ENCODE results near the gene CCDC17. TPM values are rescaled to one million over a fixed set of nuclear protein-coding genes. Genes with fewer than 3 reads are reported as not detected.

The CCDC17 gene
- total and polyA plus RNA-seq, 2 of the 8 experiments (the other 6 are each of a cell fraction or from before 2014, with no cell fraction given), result 0.95 to 2.0 TPM

- Histone ChIP-seq H3K23me2 (ENCODE audit: low read depth, low read length) (no peaks in the 10 kb centered on the region), H3K27ac (ENCODE audit: low read depth, low read length) (no peak overlapping the region), H2AFZ (ENCODE audit: low read length) (no peak overlapping the region), H2BK5ac (ENCODE audit: low read depth, low read length) (no peak overlapping the region), H3K9ac (replicated peaks in 1 of 4; ENCODE audit: extremely low read depth in 1 of 4, low read depth in 3 of 4, low read length in 3 of 4) (no peak overlapping the region), H3K4me2 (ENCODE audit: insufficient read depth in 1 of 2, low read depth in 2 of 2, low read length in 2 of 2) (no peak overlapping the region), H3K4me3 (ENCODE audit: extremely low read depth in 1 of 4, insufficient read depth in 2 of 4, low read depth in 3 of 4, low read length in 4 of 4) (no peak overlapping the region), H3K14ac (ENCODE audit: insufficient read length) (no peak overlapping the region), H2BK12ac (ENCODE audit: low read depth, low read length) (no peak overlapping the region), H3K18ac (ENCODE audit: extremely low read depth, low read length) (no peak overlapping the region), H2BK20ac (ENCODE audit: low read length) (no peak overlapping the region), H2BK15ac (ENCODE audit: low read length) (no peak overlapping the region), H3K56ac (replicated peaks; ENCODE audit: insufficient read length, low read depth, low read length) (no peak overlapping the region), H3K79me1 (ENCODE audit: low read depth, low read length) (no peaks in the 10 kb centered on the region), H3K27me3 (replicated peaks in 1 of 4; ENCODE audit: control insufficient read depth in 3 of 4, extremely low read depth in 1 of 4, insufficient read depth in 3 of 4, low read length in 3 of 4) (no peaks in the 10 kb centered on the region), H4K20me1 (replicated peaks in 1 of 2; ENCODE audit: control insufficient read depth in 1 of 2, insufficient read depth in 2 of 2, low read length in 2 of 2) (peaks cover 2 to 4% of the 10 kb centered on the region in 2 experiments), H3K4me1 (replicated peaks in 1 of 4; ENCODE audit: control insufficient read depth in 3 of 4, insufficient read depth in 4 of 4, low read length in 3 of 4) (no peaks in the 10 kb centered on the region), H2AK5ac (ENCODE audit: low read depth, low read length) (no peak overlapping the region), H2BK120ac (replicated peaks; ENCODE audit: low read depth, low read length) (no peak overlapping the region), H4K8ac (ENCODE audit: extremely low read depth, insufficient read depth, low read length) (no peak overlapping the region), H3K79me2 (ENCODE audit: control insufficient read depth in 1 of 2, insufficient read depth in 2 of 2, low read length in 2 of 2) (no peaks in the 10 kb centered on the region; a peak in 1 of 4 replicates), H4K91ac (replicated peaks; ENCODE audit: insufficient read length, low read length) (no peak overlapping the region), H3K36me3 (ENCODE audit: control insufficient read depth in 2 of 4, insufficient read depth in 4 of 4, low read length in 3 of 4) (peaks cover 37 to 84% (median 68%) of the 10 kb centered on the region in 4 experiments), H4K5ac (ENCODE audit: insufficient read length, low read depth, low read length) (no peak overlapping the region), H3K9me3 (ENCODE audit: insufficient read depth in 2 of 2, low read depth in 1 of 2, low read length in 1 of 2) (no peaks in the 10 kb centered on the region), H3K4ac (replicated peaks; ENCODE audit: insufficient read length, low read depth, low read length) (no peak overlapping the region), H3K23ac (ENCODE audit: insufficient read length) (no peak overlapping the region)
- no peak for FAIRE-seq
- ChIA-PET POLR2A (ENCODE audit: partially characterized antibody) (no interaction called here), CTCF (ENCODE audit: partially characterized antibody) (interaction anchor here (0.6 kb wide), 1 partner anchor 114 kb away, joined by 3 read pairs; no protein-coding TSS in a partner anchor)
- DNase-seq (ENCODE audit: low read depth in 1 of 2, low spot score in 2 of 2), result no peak
- WGBS, 2 experiments (ENCODE audit: extremely low coverage in 1 of 2, insufficient coverage in 1 of 2, insufficient read length in 1 of 2, insufficient replicate concordance in 2 of 2, low coverage in 1 of 2, low lambda C conversion rate in 2 of 2, missing lambda C conversion rate in 1 of 2), result 95% methylated on average over 1 of the region's 1 CpG; no CpG with 5 or more reads in 1 of the 2 experiments
- no peak for TF ChIP-seq SP4 (IDR thresholded peaks at IDR 0.05; ENCODE audit: low read length)
- TF ChIP-seq CHD2 (IDR thresholded peaks at IDR 0.05; ENCODE audit: low read length), result no peak
- no peak for TF ChIP-seq FOSL1 (IDR thresholded peaks at IDR 0.05; ENCODE audit: insufficient read depth, low read depth, low read length)
- no peak for TF ChIP-seq MAFK (IDR thresholded peaks at IDR 0.05; ENCODE audit: low read depth, low read length)
- TF ChIP-seq, protein P1, sequence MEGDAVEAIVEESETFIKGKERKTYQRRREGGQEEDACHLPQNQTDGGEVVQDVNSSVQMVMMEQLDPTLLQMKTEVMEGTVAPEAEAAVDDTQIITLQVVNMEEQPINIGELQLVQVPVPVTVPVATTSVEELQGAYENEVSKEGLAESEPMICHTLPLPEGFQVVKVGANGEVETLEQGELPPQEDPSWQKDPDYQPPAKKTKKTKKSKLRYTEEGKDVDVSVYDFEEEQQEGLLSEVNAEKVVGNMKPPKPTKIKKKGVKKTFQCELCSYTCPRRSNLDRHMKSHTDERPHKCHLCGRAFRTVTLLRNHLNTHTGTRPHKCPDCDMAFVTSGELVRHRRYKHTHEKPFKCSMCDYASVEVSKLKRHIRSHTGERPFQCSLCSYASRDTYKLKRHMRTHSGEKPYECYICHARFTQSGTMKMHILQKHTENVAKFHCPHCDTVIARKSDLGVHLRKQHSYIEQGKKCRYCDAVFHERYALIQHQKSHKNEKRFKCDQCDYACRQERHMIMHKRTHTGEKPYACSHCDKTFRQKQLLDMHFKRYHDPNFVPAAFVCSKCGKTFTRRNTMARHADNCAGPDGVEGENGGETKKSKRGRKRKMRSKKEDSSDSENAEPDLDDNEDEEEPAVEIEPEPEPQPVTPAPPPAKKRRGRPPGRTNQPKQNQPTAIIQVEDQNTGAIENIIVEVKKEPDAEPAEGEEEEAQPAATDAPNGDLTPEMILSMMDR (IDR thresholded peaks at IDR 0.05; ENCODE audit: control extremely low read depth in 1 of 3, insufficient read depth in 1 of 3, low read depth in 1 of 3, low read length in 3 of 3), result no peak
- TF ChIP-seq CBX5 (IDR thresholded peaks at IDR 0.05; ENCODE audit: low read depth, low read length), result no peak
- no peak for TF ChIP-seq TAF7 (optimal IDR thresholded peaks at IDR 0.05; ENCODE audit: borderline replicate concordance, low read depth, low read length)
- TF ChIP-seq POLR2A (IDR thresholded peaks at IDR 0.05; ENCODE audit: control extremely low read depth in 1 of 2, low read depth in 2 of 2, low read length in 2 of 2), result no peak
- TF ChIP-seq E2F6 (IDR thresholded peaks at IDR 0.05), result no peak
These were observed 6.6 kb upstream of the CCDC17 start for GRCh38 chr1:45630429-45630828.
